Thyroid gland (tissue), 4 donors: Measurements from ENCODE around the gene BAIAP3. TPM values are rescaled to one million over a fixed set of nuclear protein-coding genes. Genes with fewer than 3 reads are reported as not detected.
A peak's percentile ranks its signal among the peaks of the same experiment; 100 is the strongest.

ENCODE experiments used
- DNase-seq, 2 donors: peaks; one replicate each; pipeline ENCODE4 v3.0.0-alpha.2; 2019
- H3K27ac ChIP-seq, 3 donors: fragments of 200-600 bp; sonication (generic); 1 replicate in 2 of 3; 2 replicates in 1 of 3; pipeline ENCODE4 v1.5.1; 2016 to 2019; ENCODE audit warnings: mild to moderate bottlenecking in 1 of 3, moderate library complexity in 1 of 3
- H3K27me3 ChIP-seq: fragments of 200-600 bp; sonication (generic); one replicate; pipeline ENCODE4 v1.5.1; 2019
- H3K36me3 ChIP-seq, 2 donors: fragments of 200-600 bp; sonication (generic); one replicate each; pipeline ENCODE4 v1.5.1; 2016 to 2019
- H3K4me1 ChIP-seq, 2 donors: fragments of 200-600 bp; sonication (generic); one replicate each; pipeline ENCODE4 v1.5.1; 2017 to 2019
- H3K4me3 ChIP-seq, 3 donors: fragments of 200-600 bp; sonication (generic); replicated peaks in 1 of 3; 1 replicate in 2 of 3; 2 replicates in 1 of 3; pipeline ENCODE4 v1.5.1; 2016; ENCODE audit warnings: mild to moderate bottlenecking in 1 of 3
- H3K9me3 ChIP-seq: fragments of 200-600 bp; sonication (generic); one replicate; pipeline ENCODE4 v1.5.1; 2017
- POLR2A ChIP-seq, 2 donors: fragments of 450-650 bp; IDR thresholded peaks; one replicate each; pipeline ENCODE4 v1.6.1; 2017; ENCODE audit warnings: antibody characterized with exemption in 2 of 2, mild to moderate bottlenecking in 2 of 2, moderate library complexity in 1 of 2
- WGBS, 2 donors: methylation state at CpG; one replicate each; pipeline ENCODE4 v1.1.5; 2017; 5-methylcytosine and 5-hydroxymethylcytosine counted together
- intact Hi-C: fragments of 100-400 bp; cut with DNase I; formaldehyde crosslinking; loops from one replicate; pipeline ENCODE4 v1.15.1; 2023
- total RNA-seq, 4 donors: library from RNA; depleted of rRNA; stranded (reverse); fragments of >200 nt; gene quantifications; one replicate each; pipeline ENCODE4 v1.2.3, GENCODE V29; 2016
- TF ChIP-seq, protein P1 (sequence below), 6 experiments: fragments of 200-600 bp in 3 of 6; fragments of 450-650 bp in 3 of 6; sonication (generic) in 3 of 6; IDR thresholded peaks; one replicate each; pipeline ENCODE4 v1.5.1; 2016 to 2019; ENCODE audit warnings: antibody characterized with exemption in 6 of 6, mild to moderate bottlenecking in 2 of 6, inconsistent platforms in 1 of 6, moderate library complexity in 1 of 6

The BAIAP3 gene
- total RNA-seq, 4 donors from 2014 or later, result 0.45 to 3.0 (median 1.6) TPM

DNA sequence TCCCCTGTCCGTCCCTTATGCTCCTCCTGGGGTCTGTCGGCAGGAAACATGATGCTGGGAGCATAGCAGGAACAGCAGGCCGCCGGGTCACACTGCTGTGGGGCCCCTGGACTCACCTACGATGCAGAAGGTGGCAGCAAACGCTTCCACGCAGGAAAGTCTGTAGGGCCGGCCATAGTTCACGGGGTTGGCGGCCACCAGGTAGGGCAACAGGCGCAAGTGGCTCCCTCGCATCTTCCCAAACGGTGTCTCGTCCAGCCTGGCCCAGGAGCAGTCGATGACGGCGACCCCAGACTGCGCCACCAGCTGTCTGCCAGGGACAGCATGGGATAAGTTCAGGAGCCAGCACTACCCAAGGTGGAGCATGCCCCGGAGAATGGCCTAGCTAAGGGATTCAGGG, 17.2 kb downstream of the BAIAP3 start:
- H3K4me1 ChIP-seq, result peaks cover 18 to 23% of the 10 kb centered on the region in 2 donors
- H3K27ac ChIP-seq, result no peak overlapping the region
- H3K4me3 ChIP-seq, result peak overlapping the region in 2 of 3 donors; percentile 43 to 95
- peaks cover 12 to 16% of the 10 kb centered on the region in 2 donors for H3K36me3 ChIP-seq
- DNase-seq, result no peak
- no peaks in the 10 kb centered on the region for H3K9me3 ChIP-seq
- TF ChIP-seq, protein P1, sequence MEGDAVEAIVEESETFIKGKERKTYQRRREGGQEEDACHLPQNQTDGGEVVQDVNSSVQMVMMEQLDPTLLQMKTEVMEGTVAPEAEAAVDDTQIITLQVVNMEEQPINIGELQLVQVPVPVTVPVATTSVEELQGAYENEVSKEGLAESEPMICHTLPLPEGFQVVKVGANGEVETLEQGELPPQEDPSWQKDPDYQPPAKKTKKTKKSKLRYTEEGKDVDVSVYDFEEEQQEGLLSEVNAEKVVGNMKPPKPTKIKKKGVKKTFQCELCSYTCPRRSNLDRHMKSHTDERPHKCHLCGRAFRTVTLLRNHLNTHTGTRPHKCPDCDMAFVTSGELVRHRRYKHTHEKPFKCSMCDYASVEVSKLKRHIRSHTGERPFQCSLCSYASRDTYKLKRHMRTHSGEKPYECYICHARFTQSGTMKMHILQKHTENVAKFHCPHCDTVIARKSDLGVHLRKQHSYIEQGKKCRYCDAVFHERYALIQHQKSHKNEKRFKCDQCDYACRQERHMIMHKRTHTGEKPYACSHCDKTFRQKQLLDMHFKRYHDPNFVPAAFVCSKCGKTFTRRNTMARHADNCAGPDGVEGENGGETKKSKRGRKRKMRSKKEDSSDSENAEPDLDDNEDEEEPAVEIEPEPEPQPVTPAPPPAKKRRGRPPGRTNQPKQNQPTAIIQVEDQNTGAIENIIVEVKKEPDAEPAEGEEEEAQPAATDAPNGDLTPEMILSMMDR (IDR thresholded peaks at IDR 0.05), result no peak
- TF ChIP-seq POLR2A (IDR thresholded peaks at IDR 0.05), result no peak
- intact Hi-C loops, result loop anchor here (5.0 kb wide), 2 partner anchors 38 to 57 kb away; no protein-coding TSS in a partner anchor
- no peaks in the 10 kb centered on the region for H3K27me3 ChIP-seq
- WGBS, 2 donors, result 86 to 90% methylated on average over 9 to 18 of the region's 19 CpGs

DNA sequence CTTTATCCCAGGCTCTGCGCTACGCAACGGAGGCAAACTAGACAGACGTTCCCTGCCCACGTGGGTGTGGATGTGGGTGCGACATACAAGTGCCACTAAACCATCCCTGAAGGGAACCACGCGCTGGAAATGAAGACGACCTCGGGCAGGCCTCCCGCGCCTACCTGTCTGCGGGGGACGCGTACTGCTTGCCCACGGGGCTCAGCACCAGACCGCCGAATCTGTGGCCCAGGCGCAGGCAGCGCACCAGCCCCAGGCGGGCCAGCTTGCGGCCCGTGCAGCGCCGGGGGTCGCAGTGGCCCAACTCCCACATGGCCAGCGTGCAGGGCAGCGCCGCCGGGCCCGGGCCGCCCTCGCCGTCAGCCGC, 17.8 kb downstream of the BAIAP3 start:
- TF ChIP-seq, protein P1 (IDR thresholded peaks at IDR 0.05), result no peak
- TF ChIP-seq POLR2A (IDR thresholded peaks at IDR 0.05), result no peak
- no peak for DNase-seq
- intact Hi-C loops, result loop anchor here (5.0 kb wide), 2 partner anchors 39 to 56 kb away; no protein-coding TSS in a partner anchor
- H3K4me1 ChIP-seq, result peaks cover 18 to 23% of the 10 kb centered on the region in 2 donors
- no peaks in the 10 kb centered on the region for H3K27me3 ChIP-seq
- 0 to 2% methylated on average over 7 to 14 of the region's 35 CpGs for WGBS, 2 donors
- no peaks in the 10 kb centered on the region for H3K9me3 ChIP-seq
- peak overlapping the region; percentile 43 to 97 (median 95) for H3K4me3 ChIP-seq
- peak overlapping the region in 1 of 3 donors; percentile 49 for H3K27ac ChIP-seq
- peaks cover 12 to 16% of the 10 kb centered on the region in 2 donors for H3K36me3 ChIP-seq

DNA sequence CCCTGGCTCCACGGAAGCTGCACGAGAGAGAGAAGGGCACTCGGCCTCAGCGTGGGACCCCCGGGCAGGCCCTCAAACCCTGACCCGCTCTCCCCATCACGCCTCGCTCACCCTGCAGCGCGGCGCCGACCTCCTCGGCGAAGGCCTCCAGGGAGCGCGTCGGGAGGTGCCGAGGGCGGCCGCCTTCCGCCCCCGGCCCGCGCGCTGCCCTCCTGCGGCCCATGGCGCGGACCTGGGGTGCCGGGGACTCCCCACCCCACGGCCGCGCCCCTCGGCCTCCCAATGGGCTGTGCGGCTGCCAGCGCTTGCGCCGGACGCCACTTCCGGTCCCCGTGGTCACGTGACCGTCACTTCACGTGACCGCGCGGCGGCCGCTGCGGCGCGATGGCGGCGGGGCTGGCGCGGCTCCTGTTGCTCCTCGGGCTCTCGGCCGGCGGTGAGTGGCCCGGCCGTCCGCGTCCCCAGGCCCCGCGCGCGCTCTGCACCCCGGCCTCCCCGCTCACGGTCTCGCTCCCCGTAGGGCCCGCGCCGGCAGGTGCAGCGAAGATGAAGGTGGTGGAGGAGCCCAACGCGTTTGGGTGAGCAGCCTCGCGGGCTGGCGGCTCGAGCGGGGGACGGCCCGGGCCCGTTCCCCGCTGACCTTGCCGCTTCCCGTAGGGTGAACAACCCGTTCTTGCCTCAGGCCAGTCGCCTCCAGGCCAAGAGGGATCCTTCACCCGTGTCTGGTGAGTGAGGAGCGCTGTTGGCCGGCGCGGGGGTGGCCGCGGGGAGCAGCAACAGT, 18.3 kb downstream of the BAIAP3 start, which contains the start of the genes GNPTG and TSR3:
Gene GNPTG (plus strand): TSS at position 350 of the 781 bp plus-strand sequence. CDS start 35 bp downstream, at position 385.
Gene TSR3 (minus strand): TSS at position 297 of the 781 bp plus-strand sequence. CDS start 74 bp downstream, at position 223.
- no peaks in the 10 kb centered on the region for H3K27me3 ChIP-seq
- H3K27ac ChIP-seq, result peak within 1 kb of the TSS in 2 of 3 donors; percentile 6 to 49
- peak within 1 kb of the TSS; percentile 43 to 97 (median 95) for H3K4me3 ChIP-seq
- H3K4me1 ChIP-seq, result peaks cover 18 to 23% of the 10 kb centered on the region in 2 donors
- peak; percentile 76 to 81 for DNase-seq
- no peaks in the 10 kb centered on the region for H3K9me3 ChIP-seq
- intact Hi-C loops, result loop anchor here (5.0 kb wide), 2 partner anchors 39 to 56 kb away; no protein-coding TSS in a partner anchor
- 0 to 1% methylated on average over 18 to 21 of the region's 98 CpGs for WGBS, 2 donors
- TF ChIP-seq, protein P1 (IDR thresholded peaks at IDR 0.05), result peak in 1 of 6 experiments; percentile 31
- peak; percentile 3 to 69 for TF ChIP-seq POLR2A (IDR thresholded peaks at IDR 0.05)
- peaks cover 12 to 16% of the 10 kb centered on the region in 2 donors for H3K36me3 ChIP-seq

DNA sequence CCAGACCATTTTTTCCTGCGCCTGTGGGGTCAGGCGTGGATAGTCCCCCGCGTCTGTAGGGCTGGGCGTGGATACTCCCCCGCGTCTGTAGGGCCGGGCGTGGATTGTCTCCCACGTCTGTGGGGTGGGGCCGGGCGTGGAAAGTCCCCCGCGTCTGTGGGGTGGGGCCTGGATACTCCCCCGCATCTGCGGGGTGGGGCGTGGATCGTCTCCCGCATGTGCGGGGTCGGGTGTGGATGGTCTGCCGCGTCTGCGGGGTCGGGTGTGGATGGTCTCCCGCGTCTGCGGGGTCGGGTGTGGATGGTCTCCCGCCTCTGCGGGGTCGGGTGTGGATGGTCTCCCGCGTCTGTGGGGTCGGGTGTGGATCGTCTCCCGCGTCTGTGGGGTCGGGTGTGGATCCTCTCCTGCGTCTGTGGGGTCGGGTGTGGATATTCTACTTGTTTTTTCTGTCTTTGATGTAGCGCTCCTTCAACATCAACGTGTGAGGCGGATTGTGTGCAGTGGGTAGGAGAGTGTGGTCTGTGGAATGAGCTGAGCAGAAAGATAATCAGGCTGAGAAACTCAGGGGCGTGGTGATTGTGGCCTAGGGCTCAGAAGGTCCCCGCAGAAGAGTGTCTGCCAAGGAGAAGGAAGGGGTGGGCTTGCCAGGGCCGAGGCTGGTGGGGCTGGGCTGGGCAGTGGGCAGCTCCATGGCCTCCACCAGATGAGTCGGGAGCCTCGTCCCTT, 21.5 kb downstream of the BAIAP3 start:
- Histone ChIP-seq H3K4me1 (peaks cover 18 to 23% of the 10 kb centered on the region in 2 donors), H3K27ac (no peak overlapping the region), H3K36me3 (no peaks in the 10 kb centered on the region), H3K9me3 (no peaks in the 10 kb centered on the region), H3K4me3 (no peak overlapping the region), H3K27me3 (no peaks in the 10 kb centered on the region)
- 90 to 91% methylated on average over 49 of the region's 49 CpGs for WGBS, 2 donors
- intact Hi-C loops, result loop anchor here (5.0 kb wide), 2 partner anchors 43 to 52 kb away; no protein-coding TSS in a partner anchor
- TF ChIP-seq POLR2A (IDR thresholded peaks at IDR 0.05), result no peak
- TF ChIP-seq, protein P1 (IDR thresholded peaks at IDR 0.05), result no peak
- DNase-seq, result no peak
